Stimulated activated CD4-positive, alpha-beta T cell treated with anti-CD3 and anti-CD28 coated beads, Interleukin-1b, Interleukin-23, amount 100 ng/mL, for 48 hours (primary cell): Measurements from ENCODE around the gene ERCC6L2.

Source experiments
- DNase-seq: peaks from one replicate; pipeline ENCODE4 v3.0.0-alpha.2; 2020

Gene ERCC6L2

DNA sequence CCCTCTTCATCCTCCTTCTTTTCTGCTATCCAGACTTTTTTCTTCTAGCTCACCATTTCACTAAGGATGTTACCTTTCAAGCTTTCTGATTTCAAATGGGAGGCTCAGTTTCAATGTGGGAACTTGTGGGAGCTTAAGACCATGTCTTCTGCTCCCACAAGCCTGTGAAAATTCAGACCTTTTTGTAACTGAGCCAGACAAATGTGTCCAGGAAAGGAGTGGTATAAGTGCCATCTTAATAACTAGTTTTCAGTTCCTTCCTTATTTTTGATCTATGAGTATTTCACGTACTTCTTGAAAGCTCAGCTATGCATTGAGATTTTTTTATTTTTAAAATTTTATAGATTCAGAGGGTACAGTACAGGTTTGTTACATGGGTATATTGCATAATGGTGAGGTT, 4.6 kb upstream of the ERCC6L2 start:
- no peak for DNase-seq

DNA sequence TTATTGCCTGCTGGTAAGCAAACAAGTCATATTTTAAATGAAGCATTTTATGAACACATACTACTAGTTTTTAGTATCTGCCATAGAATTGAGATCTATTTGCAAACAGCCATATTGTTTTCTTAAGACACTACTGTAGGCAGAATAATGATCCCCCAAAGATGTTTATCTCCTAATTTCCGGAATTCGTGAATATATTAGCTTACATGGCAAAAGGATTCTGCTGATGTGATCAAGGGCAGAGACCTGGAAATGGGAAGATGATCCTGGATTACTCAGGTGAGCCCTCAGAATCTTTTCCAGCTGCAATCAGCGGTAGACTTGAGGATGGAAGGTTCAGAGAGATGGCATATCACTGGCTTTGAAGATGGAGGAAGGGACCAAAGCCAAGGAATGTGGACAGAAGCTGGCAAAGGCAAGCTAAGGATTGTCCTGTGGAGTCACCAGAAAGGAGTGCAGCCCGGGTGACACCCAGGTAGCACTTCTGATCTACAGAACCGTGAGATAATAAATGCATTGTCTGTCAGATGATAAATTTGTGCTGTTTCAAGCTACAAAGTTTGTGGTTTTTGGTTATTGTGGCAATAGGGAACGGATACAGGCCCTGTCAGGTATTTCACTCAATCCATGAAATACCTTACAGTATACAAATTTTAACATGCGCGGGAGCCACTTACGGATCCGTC, 1.0 kb upstream of the ERCC6L2 start:
- DNase-seq = no peak

DNA sequence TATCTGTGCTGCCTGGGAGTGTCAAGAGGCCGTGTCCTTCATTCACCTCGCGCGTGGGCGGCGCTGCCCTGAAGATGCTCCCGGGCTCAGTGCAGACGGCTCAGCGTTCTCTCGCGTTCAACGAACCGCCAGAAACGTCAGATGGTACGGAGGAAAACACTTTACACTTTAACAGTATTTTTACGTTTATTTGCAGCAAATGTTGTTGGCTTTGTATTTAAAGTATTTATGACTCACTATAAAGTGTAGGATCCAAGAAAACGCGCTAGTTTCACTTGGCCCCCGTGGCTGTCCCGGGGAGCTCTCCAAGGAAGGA, 544 bp upstream of the ERCC6L2 start:
- DNase-seq = peak; percentile 73

DNA sequence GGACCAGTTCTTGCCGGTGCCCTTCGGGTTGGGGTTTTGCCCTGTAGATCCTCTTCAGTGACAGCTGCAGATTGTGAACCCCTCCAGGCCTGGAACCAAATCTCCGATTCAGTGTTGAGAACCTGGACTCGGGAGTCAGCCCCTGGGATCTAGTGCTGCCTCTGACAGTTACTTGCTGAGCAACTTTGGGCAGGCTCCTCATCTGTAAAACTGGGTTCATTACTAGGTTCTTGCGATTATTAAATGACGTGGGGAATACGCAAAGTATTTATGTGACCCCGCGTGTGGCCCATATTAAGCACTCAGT, 600 bp downstream of the ERCC6L2 start:
- no peak for DNase-seq

DNA sequence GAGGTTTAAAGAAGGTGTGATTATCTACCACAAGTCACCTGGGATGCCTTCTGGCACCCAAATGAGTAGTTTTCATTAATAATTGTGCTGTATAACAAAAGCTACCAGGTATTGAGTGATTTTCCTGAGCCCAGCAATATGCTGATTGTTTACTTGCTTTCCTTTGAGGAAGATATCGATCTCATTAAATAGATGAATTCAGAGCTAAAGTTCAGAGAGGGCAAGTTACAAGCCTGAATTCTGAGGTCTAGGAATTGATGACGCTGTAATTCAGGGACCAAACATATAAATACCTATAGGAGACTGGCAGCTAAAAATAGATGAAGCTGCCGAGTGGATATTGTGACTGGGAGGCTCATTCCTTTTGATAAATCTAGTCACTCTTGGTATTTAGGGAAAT, 1.1 kb downstream of the ERCC6L2 start:
- no peak for DNase-seq

DNA sequence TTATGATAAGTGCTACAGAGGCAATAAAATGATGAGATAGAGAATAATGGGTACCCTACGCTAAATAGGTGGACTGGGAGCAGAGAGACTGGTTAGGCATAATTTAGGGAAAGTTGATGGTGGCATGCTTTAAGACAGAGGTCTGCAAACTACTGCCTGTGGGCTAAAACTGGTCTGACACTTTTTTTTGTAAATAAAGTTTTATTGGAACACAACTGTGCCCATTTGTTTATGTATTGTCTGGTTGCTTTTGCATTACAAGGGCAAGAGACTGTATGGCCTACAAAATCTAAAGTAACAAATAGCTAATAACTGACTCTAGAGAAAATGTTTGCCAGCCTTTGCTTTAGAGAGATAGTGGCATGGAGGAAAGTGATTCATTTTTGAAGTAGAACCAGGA, 2.5 kb downstream of the ERCC6L2 start:
- no peak for DNase-seq

DNA sequence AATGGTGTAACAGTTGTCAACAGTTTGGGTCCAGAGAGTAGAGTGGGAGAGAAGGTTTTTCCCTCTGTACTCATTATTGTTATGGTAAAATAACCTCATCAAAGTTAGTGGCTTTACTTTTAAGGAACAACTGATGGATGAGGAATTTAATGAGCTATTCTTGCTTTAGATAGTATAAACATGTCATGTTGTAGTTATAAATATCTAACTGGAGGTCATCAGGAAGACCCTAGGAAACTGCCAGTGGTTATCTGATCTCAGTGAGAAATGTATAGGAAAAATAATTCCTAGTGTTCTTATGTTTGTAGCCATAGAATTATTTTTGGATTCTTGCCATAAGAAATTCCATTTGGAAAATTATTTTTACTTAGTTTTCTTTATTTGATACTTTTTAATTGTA, 4.1 kb downstream of the ERCC6L2 start:
- DNase-seq = no peak

DNA sequence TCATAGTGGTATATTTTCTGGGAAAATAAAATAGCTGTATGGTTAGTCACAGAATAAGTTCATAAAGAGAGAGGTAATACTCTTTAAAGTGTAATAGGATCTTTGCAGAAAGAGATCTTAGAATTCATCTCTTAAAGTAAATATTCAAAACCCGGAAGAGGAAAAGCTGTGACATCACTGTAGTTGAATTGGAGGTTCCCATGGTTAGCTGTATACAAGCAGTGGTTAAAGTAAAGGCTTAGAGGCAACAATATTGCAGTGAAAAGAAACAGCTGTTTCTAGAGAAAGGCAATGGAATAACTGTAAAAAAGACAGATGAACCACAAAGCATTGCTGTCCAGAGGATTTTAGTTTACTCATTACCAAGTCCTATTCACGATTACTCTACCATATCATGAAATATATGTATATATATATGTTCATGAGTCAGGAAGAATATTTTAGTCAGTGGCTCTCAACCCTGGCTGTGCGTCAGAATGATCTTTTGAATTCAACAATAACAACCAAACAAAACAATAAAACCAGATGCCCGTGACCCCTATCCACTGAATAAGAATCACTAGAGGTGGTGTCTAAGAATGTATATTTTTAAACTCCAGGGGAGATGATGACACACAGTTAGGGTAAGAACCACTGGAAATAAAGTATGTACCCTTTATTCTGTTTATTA, 4.7 kb downstream of the ERCC6L2 start:
- no peak for DNase-seq

DNA sequence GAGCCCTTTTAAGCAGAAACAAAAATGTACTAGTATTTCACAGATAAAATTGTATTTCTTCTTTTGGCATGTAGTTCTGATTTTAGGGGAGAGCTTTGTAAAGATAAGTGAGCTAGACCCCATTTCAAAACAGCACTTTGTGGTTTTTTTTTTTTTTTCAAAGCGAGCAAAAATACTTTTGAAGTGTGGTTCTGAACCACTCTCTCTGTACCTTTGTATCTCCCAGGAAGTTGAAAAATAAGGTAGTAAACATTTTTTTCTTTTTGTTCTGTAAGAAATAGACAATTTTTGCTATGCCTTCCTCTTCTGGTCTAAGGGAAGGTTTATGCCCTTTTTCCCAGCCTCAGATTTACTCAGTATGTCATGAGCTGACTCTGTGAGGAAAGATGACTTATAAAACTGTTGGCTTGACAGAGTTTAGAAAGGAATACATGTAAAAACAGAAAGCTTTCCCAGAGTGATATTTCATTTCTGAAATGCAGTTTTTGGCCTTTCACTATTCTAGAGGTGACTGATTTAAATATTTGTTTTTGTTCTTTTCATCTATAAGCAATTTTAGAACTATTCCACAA, 12.5 kb downstream of the ERCC6L2 start:
- no peak for DNase-seq

DNA sequence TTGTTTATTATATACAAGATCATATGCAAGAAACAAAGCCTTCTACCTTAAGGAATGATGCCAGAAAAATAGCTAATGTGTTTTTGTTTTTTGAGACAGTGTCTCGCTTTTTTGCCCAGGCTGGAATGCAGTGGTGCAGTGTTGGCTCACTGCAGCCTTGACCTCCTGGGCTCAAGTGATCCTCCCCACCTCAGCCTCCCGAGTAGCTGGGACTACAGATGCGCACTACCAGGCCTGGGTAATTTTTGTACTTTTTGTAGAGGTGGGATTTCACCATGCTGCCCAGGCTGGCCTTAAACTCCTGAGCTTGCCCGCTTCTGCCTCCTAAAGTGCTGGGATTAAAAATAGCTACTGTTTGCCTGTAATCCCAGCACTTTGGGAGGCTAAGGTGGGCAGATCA, 15.1 kb downstream of the ERCC6L2 start:
- no peak for DNase-seq

DNA sequence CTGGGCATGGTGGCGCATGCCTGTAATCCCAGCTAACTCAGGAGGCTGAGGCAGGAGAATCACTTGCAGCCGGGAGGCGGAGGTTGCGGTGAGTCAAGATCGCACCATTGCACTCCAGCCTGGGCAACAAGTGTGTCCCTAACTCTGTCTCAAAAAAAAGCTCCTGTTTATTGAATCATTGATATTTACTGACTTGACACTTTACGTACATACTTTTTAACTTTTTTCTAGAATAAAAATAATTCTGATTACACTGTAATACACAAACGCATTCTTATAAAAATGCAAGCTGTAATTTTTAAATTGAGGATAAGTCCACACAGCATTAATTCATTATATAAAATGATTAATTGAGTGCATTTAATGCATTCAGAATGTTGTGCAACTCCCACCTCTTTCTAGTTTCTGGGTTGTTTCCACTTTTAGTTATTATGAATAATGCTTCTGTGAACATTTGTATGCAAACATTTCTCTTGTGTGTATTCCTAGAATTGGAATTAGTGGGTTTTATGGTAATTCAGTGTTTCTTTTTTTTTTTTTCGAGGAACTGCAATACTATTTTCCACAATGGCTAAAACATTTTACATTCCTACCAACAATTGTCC, 15.7 kb downstream of the ERCC6L2 start:
- no peak for DNase-seq

DNA sequence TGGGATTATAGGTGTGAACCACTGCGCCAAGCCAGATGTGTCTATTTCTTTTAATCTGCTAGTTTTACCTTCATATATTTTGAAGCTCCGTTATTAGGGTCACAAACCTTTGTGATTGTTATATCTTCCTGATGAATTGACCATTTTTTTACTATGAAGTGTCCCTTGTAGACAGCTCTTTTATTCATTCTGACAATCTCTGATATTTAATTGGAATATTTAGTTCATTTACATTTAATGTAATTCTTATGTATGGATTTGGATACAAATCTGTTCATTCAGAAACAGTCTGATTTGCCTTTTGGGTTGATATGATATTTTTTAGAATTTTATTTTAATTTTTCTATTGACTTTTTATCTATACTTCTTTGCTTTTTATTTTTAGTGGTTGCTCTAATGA, 17.2 kb downstream of the ERCC6L2 start:
- DNase-seq = no peak

DNA sequence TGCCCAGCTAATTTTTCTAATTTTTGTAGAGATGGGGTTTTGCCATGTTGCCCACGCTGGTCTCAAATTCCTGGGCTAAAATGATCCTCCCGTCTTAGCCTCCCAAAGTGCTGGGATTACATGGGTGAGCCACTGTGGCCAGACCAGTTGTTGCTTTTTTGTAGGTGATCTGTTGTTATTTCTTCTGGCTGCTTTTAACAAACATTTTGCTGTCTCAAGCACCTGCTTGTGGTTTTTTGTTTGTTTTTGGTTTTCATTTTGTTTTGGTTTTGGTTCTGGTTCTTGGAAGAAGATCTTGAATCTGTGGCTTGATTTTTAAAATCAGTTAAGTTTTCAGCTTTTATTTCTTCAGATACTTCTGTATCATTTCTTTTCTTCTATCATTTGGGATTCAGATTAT, 21.1 kb downstream of the ERCC6L2 start:
- no peak for DNase-seq

DNA sequence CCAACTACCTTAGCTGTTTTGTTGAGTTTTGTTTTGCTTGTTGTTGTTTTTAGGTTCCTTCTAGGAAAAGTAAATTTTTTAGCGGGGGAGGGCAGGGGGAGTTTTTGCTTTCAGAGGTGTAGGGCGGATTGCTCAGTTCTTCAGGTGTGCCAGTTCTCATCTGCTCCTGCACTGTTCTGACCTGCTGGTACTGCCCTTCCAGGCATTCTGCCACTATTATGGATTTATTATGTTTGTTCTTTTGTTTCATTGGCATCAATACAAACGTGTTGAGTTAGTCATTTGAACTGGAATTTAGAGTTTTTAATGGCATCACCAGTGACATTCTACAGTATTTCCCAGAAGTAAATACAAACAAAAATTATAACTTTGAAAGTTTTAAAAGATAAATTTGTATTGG, 26.0 kb downstream of the ERCC6L2 start:
- no peak for DNase-seq

DNA sequence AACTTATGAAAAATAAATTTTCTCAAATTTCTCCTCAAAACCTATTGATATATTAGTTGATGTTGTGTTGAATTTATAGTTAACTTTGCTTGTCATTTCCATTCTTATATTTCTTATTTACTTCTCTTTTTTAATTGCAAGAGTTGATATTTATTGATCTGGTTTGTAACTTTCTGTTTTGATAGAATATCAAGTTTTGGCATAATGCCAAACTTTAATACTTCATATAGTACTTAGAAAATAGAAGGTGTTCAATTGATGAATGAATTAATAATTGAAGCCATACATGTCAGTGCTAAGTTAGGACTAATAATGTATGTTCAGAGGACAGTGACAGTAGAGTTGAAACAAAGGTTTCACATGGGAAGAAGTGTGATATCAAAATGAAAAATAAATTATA, 27.9 kb downstream of the ERCC6L2 start:
- no peak for DNase-seq

DNA sequence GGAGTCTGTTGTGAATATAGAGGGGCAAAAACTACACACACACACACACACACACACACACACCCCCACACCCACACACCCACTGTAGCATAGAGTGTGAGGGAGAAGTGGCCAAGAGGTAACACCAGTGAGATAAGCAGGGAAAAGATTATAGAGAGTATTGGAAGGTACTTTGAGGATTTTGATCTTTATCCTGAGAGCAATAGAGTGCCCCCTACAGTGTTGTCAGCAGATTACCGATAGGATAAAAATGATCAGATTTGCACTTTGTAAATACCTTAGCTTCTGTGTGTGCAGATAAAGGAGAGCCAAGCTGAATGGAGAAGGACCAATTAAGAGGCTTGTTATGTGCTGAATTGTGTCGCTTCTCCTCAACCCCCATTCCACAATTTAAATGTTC, 32.3 kb downstream of the ERCC6L2 start:
- DNase-seq = no peak

DNA sequence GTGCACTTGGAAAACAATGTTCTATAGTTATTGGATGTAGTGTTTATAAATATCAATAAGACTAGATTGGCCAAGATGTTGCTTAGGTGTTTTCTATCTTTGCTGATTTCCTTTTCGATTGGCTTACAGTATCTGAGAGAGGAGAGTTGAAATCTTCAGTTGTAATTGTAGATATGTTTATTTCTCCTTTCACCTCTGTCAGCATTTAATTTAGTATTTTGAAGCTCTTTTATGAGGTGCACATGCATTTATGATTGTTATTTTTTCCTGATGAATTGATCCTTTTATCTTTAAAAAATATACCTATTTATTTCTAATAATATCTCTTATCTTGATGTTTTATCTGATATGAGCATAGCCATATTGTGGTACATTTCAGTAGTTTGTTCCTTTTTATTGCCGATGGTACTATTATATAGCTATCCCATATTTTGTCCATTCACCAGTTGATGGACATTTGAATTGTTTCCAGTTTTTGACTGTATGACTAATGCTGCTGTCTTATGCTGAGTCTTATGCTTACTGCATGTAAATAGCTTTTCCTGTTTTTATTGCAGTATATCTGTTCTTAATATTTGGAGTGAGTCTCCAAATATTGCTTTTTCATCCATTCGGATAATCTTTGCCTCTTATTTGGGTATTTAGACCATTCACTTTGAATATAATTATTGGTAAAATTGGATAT, 34.7 kb downstream of the ERCC6L2 start:
- no peak for DNase-seq

DNA sequence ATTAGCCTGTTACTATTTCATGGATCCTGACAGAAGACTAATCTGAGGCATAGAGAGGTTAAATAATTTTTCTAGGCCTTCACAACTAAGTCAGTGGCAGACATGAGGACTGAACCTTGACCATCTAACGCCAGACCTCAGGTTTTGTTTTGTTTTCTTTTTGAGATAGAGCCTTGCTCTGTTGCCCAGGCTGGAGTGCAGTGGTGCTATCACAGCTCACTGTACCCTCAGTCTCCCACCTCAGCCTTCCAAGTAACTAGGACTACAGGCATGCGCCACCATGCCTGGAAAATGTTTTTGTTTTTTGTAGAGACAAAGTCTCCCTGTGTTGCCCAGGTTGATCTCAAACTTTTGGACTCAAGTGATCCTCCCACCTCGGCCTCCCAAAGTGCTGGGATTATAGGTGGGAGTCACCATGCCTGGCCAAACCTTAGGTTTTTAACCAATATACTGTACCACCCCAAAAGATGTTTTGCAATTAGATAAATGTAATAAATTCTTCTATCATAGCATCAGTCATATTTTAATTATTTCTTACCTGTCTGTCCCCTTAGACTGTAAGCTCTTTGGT, 35.4 kb downstream of the ERCC6L2 start:
- no peak for DNase-seq

DNA sequence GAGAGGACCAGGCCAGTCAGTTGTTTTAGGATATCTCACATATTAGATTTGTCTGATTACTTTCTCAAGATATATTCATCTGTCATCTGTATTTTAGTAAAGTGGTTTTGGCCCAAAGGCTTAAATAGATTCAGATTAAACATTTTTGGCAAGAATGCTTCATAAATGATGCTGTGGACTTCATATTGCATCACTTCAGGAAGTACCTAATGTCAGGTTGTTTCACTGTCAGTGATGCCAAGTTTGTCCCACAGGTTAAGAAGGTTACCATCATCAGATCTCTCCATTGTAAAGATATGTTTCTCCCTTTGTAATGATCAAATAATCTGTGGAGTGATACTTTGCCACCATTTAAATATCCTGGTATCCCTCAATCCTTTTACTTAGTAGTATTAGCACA, 37.3 kb downstream of the ERCC6L2 start:
- no peak for DNase-seq

DNA sequence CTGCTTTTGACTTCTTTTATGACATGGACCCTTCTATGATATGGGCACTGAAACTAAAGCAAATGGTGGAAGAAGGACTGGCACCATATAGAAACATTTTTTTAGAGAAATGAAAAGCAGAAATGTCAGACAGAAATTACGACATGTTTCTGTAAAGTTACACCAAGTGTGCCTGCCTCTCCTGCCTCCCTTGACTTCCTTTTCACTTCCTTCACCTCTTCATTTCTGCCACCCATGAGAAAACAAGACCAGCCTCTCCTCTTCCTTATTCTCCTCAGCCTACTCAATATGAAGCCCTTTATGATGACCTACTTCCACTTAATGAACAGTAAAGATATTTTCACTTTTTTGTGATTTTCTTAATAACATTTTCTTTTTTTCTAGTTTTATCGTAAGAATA, 44.5 kb downstream of the ERCC6L2 start:
- no peak for DNase-seq

DNA sequence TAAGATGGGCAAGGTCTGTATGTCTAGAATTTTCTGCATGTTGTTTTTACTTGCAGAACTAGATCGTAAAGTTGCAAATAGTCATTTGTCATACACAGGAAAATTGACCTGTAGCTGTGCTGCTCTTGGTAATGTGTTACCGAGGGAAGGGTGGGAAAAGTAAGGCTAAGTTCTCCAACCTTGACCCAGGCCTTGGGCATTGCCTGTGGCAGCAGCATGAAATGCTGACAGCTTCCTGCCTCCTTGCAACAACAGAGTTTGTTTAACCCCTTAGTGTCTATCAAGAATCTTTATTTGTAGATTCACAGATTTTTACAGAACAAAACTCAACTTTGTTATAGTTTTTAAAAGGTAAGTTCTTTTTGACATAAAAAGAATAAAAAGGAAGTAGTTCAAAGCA, 48.3 kb downstream of the ERCC6L2 start:
- no peak for DNase-seq

DNA sequence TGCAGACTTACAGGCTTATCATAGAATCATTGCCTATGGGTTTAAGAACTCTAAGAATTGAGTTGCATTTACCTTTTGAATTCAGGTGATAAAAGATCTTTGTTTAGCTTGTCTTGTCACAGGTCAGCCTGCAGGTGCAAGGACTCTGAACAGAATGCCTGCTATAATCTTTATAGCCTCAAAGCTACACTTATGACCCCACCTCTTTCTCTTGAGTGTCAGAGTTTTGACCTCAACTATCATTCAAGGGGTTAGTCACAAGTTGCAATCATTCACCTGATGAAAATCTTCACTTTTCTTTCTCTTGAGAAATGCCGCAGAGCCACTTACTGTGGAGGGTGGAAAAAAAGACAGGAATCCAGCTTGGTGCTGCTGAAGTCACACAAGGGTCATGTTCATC, 49.5 kb downstream of the ERCC6L2 start:
- no peak for DNase-seq

DNA sequence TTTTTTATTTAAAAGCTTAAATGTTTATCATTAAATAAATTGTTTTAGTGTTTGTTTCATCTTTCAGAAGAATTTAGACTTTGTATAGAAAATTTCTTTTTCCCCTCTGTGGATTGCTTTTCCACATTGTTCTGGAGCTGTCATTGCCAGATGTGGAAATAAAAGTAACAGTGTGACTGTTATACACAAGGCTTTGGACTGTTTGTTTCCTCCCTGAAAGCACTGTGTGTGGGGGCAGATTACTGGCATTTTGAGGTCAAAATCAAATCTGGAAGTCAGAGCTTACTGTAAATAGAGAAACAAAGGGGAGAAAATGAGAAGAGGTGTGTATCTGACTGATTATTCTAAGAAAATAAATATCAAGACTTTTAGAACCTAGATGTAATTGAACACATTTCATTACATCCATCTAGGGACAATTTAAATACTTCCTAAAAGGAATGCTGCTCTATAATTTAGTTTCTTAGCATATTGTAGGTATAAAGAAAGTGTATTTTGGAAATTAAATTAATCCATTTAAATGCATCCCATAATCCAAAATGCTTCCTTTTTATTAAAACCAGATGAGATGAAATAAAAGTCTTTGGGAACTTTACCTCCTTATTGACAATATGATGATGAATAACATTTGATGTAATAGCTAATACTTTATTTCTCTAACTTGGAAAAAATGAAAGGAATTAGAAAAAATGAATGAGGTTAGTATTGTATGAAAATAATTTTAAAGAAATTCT, 51.9 kb downstream of the ERCC6L2 start:
- no peak for DNase-seq
